Gastroesophageal sphincter (tissue), 3 donors: ENCODE measurements around the gene TMEM198.

Source experiments
- CTCF ChIP-seq, 4 experiments: fragments of 200-600 bp in 2 of 4; fragments of 450-650 bp in 2 of 4; sonication (generic) in 1 of 4; IDR thresholded peaks; one replicate each; pipeline ENCODE4 v1.5.1; 2017 to 2019; ENCODE audit warnings: antibody characterized with exemption in 4 of 4, mild to moderate bottlenecking in 2 of 4, moderate library complexity in 2 of 4
- EP300 ChIP-seq: sonication (generic); formaldehyde crosslinking; IDR thresholded peaks from one replicate; pipeline ENCODE4 v1.6.1; 2017; ENCODE audit warnings: antibody characterized with exemption, mild to moderate bottlenecking
- POLR2A ChIP-seq, 2 donors: fragments of 450-650 bp; IDR thresholded peaks; one replicate each; pipeline ENCODE4 v1.6.1; 2017; ENCODE audit warnings: antibody characterized with exemption in 2 of 2, mild to moderate bottlenecking in 2 of 2, moderate library complexity in 1 of 2
- POLR2AphosphoS5 ChIP-seq: sonication (generic); formaldehyde crosslinking; IDR thresholded peaks from one replicate; pipeline ENCODE4 v1.6.1; 2017; ENCODE audit warnings: antibody characterized with exemption

DNA sequence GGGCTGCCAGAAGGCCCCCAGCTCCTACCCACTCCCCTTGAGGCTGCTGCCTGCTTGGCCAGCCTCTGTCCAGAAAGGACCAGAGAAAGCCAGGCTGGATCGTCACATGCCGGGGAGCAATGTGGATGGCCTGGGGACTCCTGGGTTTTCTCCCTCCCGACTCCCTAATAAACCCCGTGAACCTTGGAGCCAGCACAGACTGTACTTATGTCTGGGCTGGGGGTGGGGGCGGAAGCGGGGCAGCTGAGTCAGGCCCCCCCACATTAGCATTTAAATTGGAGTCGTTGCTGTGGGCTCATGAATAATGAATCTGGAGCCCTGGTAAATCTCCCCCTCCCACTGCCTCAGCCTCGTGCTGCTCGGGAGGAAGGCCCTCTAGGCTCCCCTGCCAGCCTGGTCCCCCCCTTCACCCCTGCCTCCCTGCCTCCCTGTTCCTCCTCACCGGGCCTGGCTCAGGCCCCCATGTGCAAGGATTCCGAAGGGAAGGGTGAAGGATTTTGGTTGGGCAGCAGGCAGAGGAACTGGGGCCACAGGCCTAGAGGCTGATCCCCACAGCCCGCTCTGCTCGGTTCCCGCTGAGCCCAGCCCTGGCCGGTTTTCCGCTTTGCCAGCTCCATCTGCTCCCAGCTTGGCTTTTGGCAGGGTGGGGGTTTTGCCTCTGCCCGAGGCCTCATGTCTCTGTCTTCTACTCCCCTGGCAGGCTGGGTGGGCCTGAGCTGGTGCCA lies 36.9 kb upstream of the TMEM198 start:
- TF ChIP-seq CTCF (IDR thresholded peaks at IDR 0.05) = no peak
- TF ChIP-seq POLR2A (IDR thresholded peaks at IDR 0.05) = no peak
- no peak for TF ChIP-seq EP300
- no peak for TF ChIP-seq POLR2AphosphoS5
